WTC11 (cell line): ENCODE data around the gene FOXL2NB. TPM values are rescaled to one million over a fixed set of nuclear protein-coding genes. Genes with fewer than 3 reads are reported as not detected.

Experiments
- ATAC-seq: fragments of 200-7000 bp; cut with Tn5 transposase; 2 replicates; pipeline ENCODE4 v1.10.0; 2021; ENCODE audit warnings: mild to moderate bottlenecking, moderate library complexity
- CTCF ChIA-PET: fragments of 300-600 bp; sonication (Branson Sonifier 250); formaldehyde crosslinking; loops from one replicate; lab custom pipeline; 2021; ENCODE audit warnings: antibody characterized with exemption; lab: Charles Lee
- POLR2A ChIA-PET: fragments of 350-600 bp; sonication (Branson Sonifier 250); formaldehyde crosslinking; loops from one replicate; lab custom pipeline; 2021; ENCODE audit warnings: antibody characterized with exemption; lab: Charles Lee
- DNase-seq: peaks from one replicate; pipeline ENCODE4 v3.0.0; 2021; ENCODE audit warnings: low spot score
- H3K27ac Mint-ChIP-seq: 2 replicates; pipeline ENCODE4 v1.8.0; 2021; ENCODE audit warnings: mixed read lengths
- H3K27me3 Mint-ChIP-seq: 2 replicates; pipeline ENCODE4 v1.8.0; 2021; ENCODE audit warnings: low read depth, mild to moderate bottlenecking, moderate library complexity, mixed read lengths
- H3K36me3 Mint-ChIP-seq: 2 replicates; pipeline ENCODE4 v1.8.0; 2021; ENCODE audit warnings: mixed read lengths
- H3K4me1 Mint-ChIP-seq: 2 replicates; pipeline ENCODE4 v1.8.0; 2022; ENCODE audit warnings: mixed read lengths
- H3K4me3 Mint-ChIP-seq: 2 replicates; pipeline ENCODE4 v1.8.0; 2021; ENCODE audit warnings: mild to moderate bottlenecking, moderate library complexity, mixed read lengths
- H3K9me3 Mint-ChIP-seq: 2 replicates; pipeline ENCODE4 v1.8.0; 2021; ENCODE audit warnings: mixed read lengths
- CBFB ChIP-seq: sonication (generic); formaldehyde crosslinking; IDR thresholded peaks from 2 replicates; pipeline ENCODE4 v1.8.1; 2022; ENCODE audit warnings: mild to moderate bottlenecking, low read depth, missing genetic modification reagents
- ESRRA ChIP-seq: sonication (generic); formaldehyde crosslinking; IDR thresholded peaks from 2 replicates; pipeline ENCODE4 v1.8.1; 2022; ENCODE audit warnings: mild to moderate bottlenecking, missing genetic modification reagents, borderline replicate concordance
- FOXK1 ChIP-seq: sonication (generic); formaldehyde crosslinking; IDR thresholded peaks from 2 replicates; pipeline ENCODE4 v1.8.0; 2022; ENCODE audit warnings: mild to moderate bottlenecking, moderate library complexity, missing genetic modification reagents
- GRHL2 ChIP-seq: fragments of 250-450 bp; sonication (Bioruptor Pico); IDR thresholded peaks from 2 replicates; pipeline ENCODE4 v1.8.0; 2022; ENCODE audit warnings: mild to moderate bottlenecking, moderate library complexity; ENCODE audit not compliant: insufficient replicate concordance, severe bottlenecking
- GTF2I ChIP-seq: fragments of 250-450 bp; sonication (Bioruptor Pico); conservative IDR thresholded peaks from 2 replicates; pipeline ENCODE4 v1.4.0; 2021; ENCODE audit warnings: mild to moderate bottlenecking
- IRF2 ChIP-seq: sonication (generic); formaldehyde crosslinking; IDR thresholded peaks from 2 replicates; pipeline ENCODE4 v1.8.0; 2022; ENCODE audit warnings: low read depth, missing genetic modification reagents, borderline replicate concordance
- JAZF1 ChIP-seq: fragments of 250-450 bp; sonication (Bioruptor Pico); IDR thresholded peaks from 2 replicates; pipeline ENCODE4 v1.9.0; 2021; ENCODE audit warnings: moderate library complexity, mild to moderate bottlenecking, inconsistent platforms
- KAT7 ChIP-seq: sonication (generic); formaldehyde crosslinking; IDR thresholded peaks from 2 replicates; pipeline ENCODE4 v1.8.1; 2023; ENCODE audit warnings: missing genetic modification reagents, mild to moderate bottlenecking, borderline replicate concordance
- MYBL2 ChIP-seq: sonication (generic); formaldehyde crosslinking; IDR thresholded peaks from 2 replicates; pipeline ENCODE4 v1.8.1; 2023; ENCODE audit warnings: mild to moderate bottlenecking, moderate library complexity, missing genetic modification reagents
- NFATC4 ChIP-seq: fragments of 250-450 bp; sonication (Bioruptor Pico); IDR thresholded peaks from 2 replicates; pipeline ENCODE4 v1.9.0; 2021; ENCODE audit warnings: mild to moderate bottlenecking
- PRRX2 ChIP-seq: fragments of 250-450 bp; sonication (Bioruptor Pico); IDR thresholded peaks from 2 replicates; pipeline ENCODE4 v1.8.0; 2021; ENCODE audit warnings: mild to moderate bottlenecking
- SMAD4 ChIP-seq: sonication (generic); formaldehyde crosslinking; IDR thresholded peaks from 2 replicates; pipeline ENCODE4 v1.8.0; 2022; ENCODE audit warnings: mild to moderate bottlenecking, missing genetic modification reagents
- TEAD4 ChIP-seq: sonication (generic); formaldehyde crosslinking; IDR thresholded peaks from 2 replicates; pipeline ENCODE4 v1.8.0; 2022; ENCODE audit warnings: mild to moderate bottlenecking, missing genetic modification reagents
- ZNF138 ChIP-seq: sonication (generic); formaldehyde crosslinking; conservative IDR thresholded peaks from 2 replicates; pipeline ENCODE4 v1.8.1; 2022; ENCODE audit warnings: mild to moderate bottlenecking, moderate library complexity, missing genetic modification reagents
- ZNF317 ChIP-seq: sonication (generic); formaldehyde crosslinking; IDR thresholded peaks from 2 replicates; pipeline ENCODE4 v1.8.1; 2023; ENCODE audit warnings: low read depth, mild to moderate bottlenecking, moderate library complexity, missing genetic modification reagents, borderline replicate concordance
- total RNA-seq: library from RNA; stranded (reverse); gene quantifications from 3 replicates; pipeline ENCODE4 v1.2.3, GENCODE V29; 2021
- TF ChIP-seq, protein P1 (sequence below): sonication (generic); formaldehyde crosslinking; IDR thresholded peaks from 2 replicates; pipeline ENCODE4 v1.8.0; 2022; ENCODE audit warnings: mild to moderate bottlenecking, missing genetic modification reagents
- TF ChIP-seq, protein P2 (sequence below): sonication (generic); formaldehyde crosslinking; IDR thresholded peaks from 2 replicates; pipeline ENCODE4 v1.8.0; 2023; ENCODE audit warnings: missing genetic modification reagents, mild to moderate bottlenecking, borderline replicate concordance
- TF ChIP-seq, protein P3 (sequence below): sonication (generic); formaldehyde crosslinking; IDR thresholded peaks from 2 replicates; pipeline ENCODE4 v1.8.1; 2023; ENCODE audit warnings: mild to moderate bottlenecking, missing genetic modification reagents, moderate library complexity
- TF ChIP-seq, protein P4 (sequence below): fragments of 250-450 bp; sonication (Bioruptor Pico); IDR thresholded peaks from 2 replicates; pipeline ENCODE4 v1.9.0; 2021; ENCODE audit warnings: mild to moderate bottlenecking
- TF ChIP-seq, protein P5 (sequence below): sonication (generic); formaldehyde crosslinking; IDR thresholded peaks from 2 replicates; pipeline ENCODE4 v1.8.1; 2022; ENCODE audit warnings: mild to moderate bottlenecking, missing genetic modification reagents, moderate library complexity, borderline replicate concordance
- TF ChIP-seq, protein P6 (sequence below): sonication (generic); formaldehyde crosslinking; IDR thresholded peaks from 2 replicates; pipeline ENCODE4 v1.8.1; 2022; ENCODE audit warnings: low read depth, mild to moderate bottlenecking, moderate library complexity, missing genetic modification reagents, borderline replicate concordance
- TF ChIP-seq, protein P7 (sequence below): sonication (generic); formaldehyde crosslinking; IDR thresholded peaks from 2 replicates; pipeline ENCODE4 v1.8.1; 2023; ENCODE audit warnings: mild to moderate bottlenecking, missing genetic modification reagents, moderate library complexity

FOXL2NB gene
- total RNA-seq, 1 experiment from 2014 or later = 5.1 TPM

DNA sequence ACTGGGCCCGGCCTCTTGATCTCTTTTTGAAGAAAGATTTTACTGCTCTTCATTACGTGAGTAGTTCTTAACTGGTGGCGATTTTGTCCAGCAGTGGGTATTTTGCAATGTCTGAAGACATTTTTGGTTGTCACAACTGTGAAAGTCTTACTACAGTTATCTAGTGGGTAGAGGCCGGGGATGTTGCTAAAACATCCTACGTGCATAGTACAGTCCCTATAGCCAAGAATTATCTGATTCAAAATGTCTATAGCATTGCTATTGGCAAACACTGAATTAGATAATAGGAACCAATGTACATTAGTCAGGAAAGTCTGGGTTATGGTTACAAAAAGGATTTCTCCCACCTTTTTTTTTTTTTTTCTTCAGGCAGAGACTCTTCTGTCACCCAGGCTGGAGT lies 38.2 kb upstream of the FOXL2NB start (continued):
- TF ChIP-seq, protein P1, sequence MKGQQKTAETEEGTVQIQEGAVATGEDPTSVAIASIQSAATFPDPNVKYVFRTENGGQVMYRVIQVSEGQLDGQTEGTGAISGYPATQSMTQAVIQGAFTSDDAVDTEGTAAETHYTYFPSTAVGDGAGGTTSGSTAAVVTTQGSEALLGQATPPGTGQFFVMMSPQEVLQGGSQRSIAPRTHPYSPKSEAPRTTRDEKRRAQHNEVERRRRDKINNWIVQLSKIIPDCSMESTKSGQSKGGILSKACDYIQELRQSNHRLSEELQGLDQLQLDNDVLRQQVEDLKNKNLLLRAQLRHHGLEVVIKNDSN (CRISPR knock-in tag) = no peak
- TF ChIP-seq, protein P2, sequence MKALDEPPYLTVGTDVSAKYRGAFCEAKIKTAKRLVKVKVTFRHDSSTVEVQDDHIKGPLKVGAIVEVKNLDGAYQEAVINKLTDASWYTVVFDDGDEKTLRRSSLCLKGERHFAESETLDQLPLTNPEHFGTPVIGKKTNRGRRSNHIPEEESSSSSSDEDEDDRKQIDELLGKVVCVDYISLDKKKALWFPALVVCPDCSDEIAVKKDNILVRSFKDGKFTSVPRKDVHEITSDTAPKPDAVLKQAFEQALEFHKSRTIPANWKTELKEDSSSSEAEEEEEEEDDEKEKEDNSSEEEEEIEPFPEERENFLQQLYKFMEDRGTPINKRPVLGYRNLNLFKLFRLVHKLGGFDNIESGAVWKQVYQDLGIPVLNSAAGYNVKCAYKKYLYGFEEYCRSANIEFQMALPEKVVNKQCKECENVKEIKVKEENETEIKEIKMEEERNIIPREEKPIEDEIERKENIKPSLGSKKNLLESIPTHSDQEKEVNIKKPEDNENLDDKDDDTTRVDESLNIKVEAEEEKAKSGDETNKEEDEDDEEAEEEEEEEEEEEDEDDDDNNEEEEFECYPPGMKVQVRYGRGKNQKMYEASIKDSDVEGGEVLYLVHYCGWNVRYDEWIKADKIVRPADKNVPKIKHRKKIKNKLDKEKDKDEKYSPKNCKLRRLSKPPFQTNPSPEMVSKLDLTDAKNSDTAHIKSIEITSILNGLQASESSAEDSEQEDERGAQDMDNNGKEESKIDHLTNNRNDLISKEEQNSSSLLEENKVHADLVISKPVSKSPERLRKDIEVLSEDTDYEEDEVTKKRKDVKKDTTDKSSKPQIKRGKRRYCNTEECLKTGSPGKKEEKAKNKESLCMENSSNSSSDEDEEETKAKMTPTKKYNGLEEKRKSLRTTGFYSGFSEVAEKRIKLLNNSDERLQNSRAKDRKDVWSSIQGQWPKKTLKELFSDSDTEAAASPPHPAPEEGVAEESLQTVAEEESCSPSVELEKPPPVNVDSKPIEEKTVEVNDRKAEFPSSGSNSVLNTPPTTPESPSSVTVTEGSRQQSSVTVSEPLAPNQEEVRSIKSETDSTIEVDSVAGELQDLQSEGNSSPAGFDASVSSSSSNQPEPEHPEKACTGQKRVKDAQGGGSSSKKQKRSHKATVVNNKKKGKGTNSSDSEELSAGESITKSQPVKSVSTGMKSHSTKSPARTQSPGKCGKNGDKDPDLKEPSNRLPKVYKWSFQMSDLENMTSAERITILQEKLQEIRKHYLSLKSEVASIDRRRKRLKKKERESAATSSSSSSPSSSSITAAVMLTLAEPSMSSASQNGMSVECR = no peak
- TF ChIP-seq PRRX2 (CRISPR knock-in tag) = no peak
- TF ChIP-seq, all 79 proteins: peak for 0

DNA sequence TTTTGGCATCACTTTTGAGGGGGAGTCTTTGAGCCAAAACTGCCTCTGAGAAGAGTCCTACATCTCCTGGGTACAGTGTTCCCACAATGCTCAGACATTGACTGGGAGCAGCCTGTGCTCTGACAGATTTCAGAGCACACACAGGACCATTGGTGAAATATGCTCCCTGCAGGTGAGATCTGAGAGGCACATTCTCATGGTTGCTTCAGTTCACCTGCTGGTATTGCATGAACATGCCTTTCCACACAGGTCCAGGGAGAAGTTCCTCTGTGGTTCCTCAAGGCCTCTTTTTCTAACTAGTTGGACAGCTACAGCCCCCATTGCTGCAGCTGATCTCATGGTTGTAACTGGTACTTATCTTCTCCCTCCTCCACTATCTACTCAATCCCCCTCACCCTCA lies 37.1 kb upstream of the FOXL2NB start:
- ATAC-seq = no peak
- H3K9me3 Mint-ChIP-seq = no peaks in the 10 kb centered on the region; the same call in 1 of the 2 replicates
- DNase-seq = no peak
- no peak overlapping the region for H3K4me3 Mint-ChIP-seq
- H3K4me1 Mint-ChIP-seq = peaks cover under 1% of the 10 kb centered on the region
- ChIA-PET POLR2A (interaction anchor here (1.1 kb wide), 1 partner anchor 26 kb away, joined by 5 read pairs; no protein-coding TSS in a partner anchor), CTCF (interaction anchor here (1.5 kb wide), 1 partner anchor 64 kb away, joined by 3 read pairs; no protein-coding TSS in a partner anchor)
- H3K27me3 Mint-ChIP-seq = peaks cover 6% of the 10 kb centered on the region
- TF ChIP-seq, protein P3, sequence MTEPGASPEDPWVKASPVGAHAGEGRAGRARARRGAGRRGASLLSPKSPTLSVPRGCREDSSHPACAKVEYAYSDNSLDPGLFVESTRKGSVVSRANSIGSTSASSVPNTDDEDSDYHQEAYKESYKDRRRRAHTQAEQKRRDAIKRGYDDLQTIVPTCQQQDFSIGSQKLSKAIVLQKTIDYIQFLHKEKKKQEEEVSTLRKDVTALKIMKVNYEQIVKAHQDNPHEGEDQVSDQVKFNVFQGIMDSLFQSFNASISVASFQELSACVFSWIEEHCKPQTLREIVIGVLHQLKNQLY (CRISPR knock-in tag) = no peak
- no peak for TF ChIP-seq GRHL2 (CRISPR knock-in tag)
- no peak for TF ChIP-seq TEAD4 (CRISPR knock-in tag)
- TF ChIP-seq ESRRA (CRISPR knock-in tag) = no peak
- TF ChIP-seq SMAD4 (CRISPR knock-in tag) = no peak
- no peak for TF ChIP-seq CBFB (CRISPR knock-in tag)
- TF ChIP-seq IRF2 (CRISPR knock-in tag) = no peak
- no peak for TF ChIP-seq MYBL2 (CRISPR knock-in tag)
- no peak for TF ChIP-seq GTF2I (CRISPR knock-in tag)
- TF ChIP-seq ZNF317 (CRISPR knock-in tag) = no peak
- TF ChIP-seq, protein P4, sequence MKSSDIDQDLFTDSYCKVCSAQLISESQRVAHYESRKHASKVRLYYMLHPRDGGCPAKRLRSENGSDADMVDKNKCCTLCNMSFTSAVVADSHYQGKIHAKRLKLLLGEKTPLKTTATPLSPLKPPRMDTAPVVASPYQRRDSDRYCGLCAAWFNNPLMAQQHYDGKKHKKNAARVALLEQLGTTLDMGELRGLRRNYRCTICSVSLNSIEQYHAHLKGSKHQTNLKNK (CRISPR knock-in tag) = no peak
- TF ChIP-seq JAZF1 (CRISPR knock-in tag) = no peak
- TF ChIP-seq, protein P5, sequence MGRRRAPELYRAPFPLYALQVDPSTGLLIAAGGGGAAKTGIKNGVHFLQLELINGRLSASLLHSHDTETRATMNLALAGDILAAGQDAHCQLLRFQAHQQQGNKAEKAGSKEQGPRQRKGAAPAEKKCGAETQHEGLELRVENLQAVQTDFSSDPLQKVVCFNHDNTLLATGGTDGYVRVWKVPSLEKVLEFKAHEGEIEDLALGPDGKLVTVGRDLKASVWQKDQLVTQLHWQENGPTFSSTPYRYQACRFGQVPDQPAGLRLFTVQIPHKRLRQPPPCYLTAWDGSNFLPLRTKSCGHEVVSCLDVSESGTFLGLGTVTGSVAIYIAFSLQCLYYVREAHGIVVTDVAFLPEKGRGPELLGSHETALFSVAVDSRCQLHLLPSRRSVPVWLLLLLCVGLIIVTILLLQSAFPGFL = no peak
- no peak for TF ChIP-seq ZNF138
- TF ChIP-seq, protein P6, sequence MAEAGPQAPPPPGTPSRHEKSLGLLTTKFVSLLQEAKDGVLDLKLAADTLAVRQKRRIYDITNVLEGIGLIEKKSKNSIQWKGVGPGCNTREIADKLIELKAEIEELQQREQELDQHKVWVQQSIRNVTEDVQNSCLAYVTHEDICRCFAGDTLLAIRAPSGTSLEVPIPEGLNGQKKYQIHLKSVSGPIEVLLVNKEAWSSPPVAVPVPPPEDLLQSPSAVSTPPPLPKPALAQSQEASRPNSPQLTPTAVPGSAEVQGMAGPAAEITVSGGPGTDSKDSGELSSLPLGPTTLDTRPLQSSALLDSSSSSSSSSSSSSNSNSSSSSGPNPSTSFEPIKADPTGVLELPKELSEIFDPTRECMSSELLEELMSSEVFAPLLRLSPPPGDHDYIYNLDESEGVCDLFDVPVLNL (CRISPR knock-in tag) = no peak
- TF ChIP-seq KAT7 (CRISPR knock-in tag) = no peak
- no peak for TF ChIP-seq NFATC4 (CRISPR knock-in tag)
- TF ChIP-seq FOXK1 = no peak
- TF ChIP-seq, protein P7, sequence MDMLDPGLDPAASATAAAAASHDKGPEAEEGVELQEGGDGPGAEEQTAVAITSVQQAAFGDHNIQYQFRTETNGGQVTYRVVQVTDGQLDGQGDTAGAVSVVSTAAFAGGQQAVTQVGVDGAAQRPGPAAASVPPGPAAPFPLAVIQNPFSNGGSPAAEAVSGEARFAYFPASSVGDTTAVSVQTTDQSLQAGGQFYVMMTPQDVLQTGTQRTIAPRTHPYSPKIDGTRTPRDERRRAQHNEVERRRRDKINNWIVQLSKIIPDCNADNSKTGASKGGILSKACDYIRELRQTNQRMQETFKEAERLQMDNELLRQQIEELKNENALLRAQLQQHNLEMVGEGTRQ = no peak
- TF ChIP-seq, protein P2 = no peak
- H3K36me3 Mint-ChIP-seq = 0 out of 2 replicates have a peak, but pooled peaks cover under 1% of the 10 kb centered on the region
- no peak overlapping the region for H3K27ac Mint-ChIP-seq
